Fibroblast of lung (primary cell): Measurements from ENCODE around the gene TBC1D30. TPM values are rescaled to one million over a fixed set of nuclear protein-coding genes. Genes with fewer than 3 reads are reported as not detected.

ENCODE experiments used
- DNase-seq, 2 donors: peaks; one replicate each; pipeline versions ENCODE4 v3.0.0 to v3.0.0-alpha.2; 2010; ENCODE audit warnings: low read depth in 2 of 2
- H2AFZ ChIP-seq: 2 replicates; pipeline ENCODE4 v1.5.1; 2012; ENCODE audit warnings: low read length, control low read depth, inconsistent platforms
- H3K27ac ChIP-seq: 2 replicates; pipeline ENCODE4 v1.5.1; 2011; ENCODE audit warnings: low read length, control low read depth; ENCODE audit not compliant: insufficient read depth
- H3K27me3 ChIP-seq: 2 replicates; pipeline ENCODE4 v1.5.1; 2011; ENCODE audit warnings: mild to moderate bottlenecking, low read length; ENCODE audit not compliant: control insufficient read depth, insufficient read depth
- H3K36me3 ChIP-seq: 2 replicates; pipeline ENCODE4 v1.5.1; 2011; ENCODE audit warnings: low read length; ENCODE audit not compliant: control insufficient read depth, insufficient read depth
- H3K4me1 ChIP-seq: 2 replicates; pipeline ENCODE4 v1.5.1; 2011; ENCODE audit warnings: low read length; ENCODE audit not compliant: control insufficient read depth, insufficient read depth; ENCODE audit errors: extremely low read depth
- H3K4me2 ChIP-seq: 2 replicates; pipeline ENCODE4 v1.5.1; 2011; ENCODE audit warnings: low read length, control low read depth; ENCODE audit not compliant: insufficient read depth; ENCODE audit errors: extremely low read depth
- H3K4me3 ChIP-seq, 4 experiments: fragments of 200-600 bp in 1 of 4; sonication (generic) in 1 of 4; replicated peaks in 1 of 4; 2 replicates each; pipeline ENCODE4 v1.5.1; 2011 to 2016; ENCODE audit warnings: low read length in 4 of 4, low read depth in 3 of 4, mild to moderate bottlenecking in 3 of 4, control low read depth in 2 of 4, inconsistent platforms in 1 of 4, mixed read lengths in 1 of 4; ENCODE audit not compliant: insufficient read depth in 1 of 4; ENCODE audit errors: control extremely low read depth in 1 of 4
- H3K79me2 ChIP-seq: 2 replicates; pipeline ENCODE4 v1.5.1; 2012; ENCODE audit warnings: mild to moderate bottlenecking, low read length, inconsistent platforms; ENCODE audit not compliant: control insufficient read depth, insufficient read depth
- H3K9ac ChIP-seq: 2 replicates; pipeline ENCODE4 v1.5.1; 2011; ENCODE audit warnings: mild to moderate bottlenecking, low read length, control low read depth; ENCODE audit not compliant: insufficient read depth
- H3K9me3 ChIP-seq: 2 replicates; pipeline ENCODE4 v1.5.1; 2012; ENCODE audit warnings: low read depth, low read length; ENCODE audit not compliant: control insufficient read depth, insufficient read depth
- H4K20me1 ChIP-seq: 2 replicates; pipeline ENCODE4 v1.5.1; 2011; ENCODE audit warnings: low read length; ENCODE audit not compliant: control insufficient read depth, insufficient read depth; ENCODE audit errors: extremely low read depth
- EZH2 ChIP-seq: IDR thresholded peaks from 2 replicates; pipeline ENCODE4 v1.5.1; 2012; ENCODE audit warnings: low read length, control low read depth, mild to moderate bottlenecking; ENCODE audit errors: missing control alignments
- polyA plus RNA-seq, 2 donors: library from polyadenylated mRNA; depleted of rRNA in 1 of 2; stranded (reverse) in 1 of 2; unstranded in 1 of 2; fragments of >200 nt; gene quantifications; 2 replicates each; pipeline ENCODE4 v1.2.1, GENCODE V29; 2011 to 2012; ENCODE audit warnings: missing spikeins in 1 of 2
- total RNA-seq: library from RNA; depleted of rRNA; stranded (reverse); fragments of >200 nt; gene quantifications from 2 replicates; pipeline ENCODE4 v1.2.1, GENCODE V29; 2014
- TF ChIP-seq, protein P1 (sequence below), 2 donors: IDR thresholded peaks in 1 of 2; conservative IDR thresholded peaks in 1 of 2; 1 replicate in 1 of 2; 2 replicates in 1 of 2; pipeline ENCODE4 v1.5.1; 2011 to 2012; ENCODE audit warnings: low read length in 2 of 2, control low read depth in 1 of 2, inconsistent platforms in 1 of 2, low read depth in 1 of 2, mild to moderate bottlenecking in 1 of 2

Gene TBC1D30
- total and polyA plus RNA-seq, 2 donors (not counting 1 experiment from before 2014, with no cell fraction given), result 0.24 to 0.66 TPM

DNA sequence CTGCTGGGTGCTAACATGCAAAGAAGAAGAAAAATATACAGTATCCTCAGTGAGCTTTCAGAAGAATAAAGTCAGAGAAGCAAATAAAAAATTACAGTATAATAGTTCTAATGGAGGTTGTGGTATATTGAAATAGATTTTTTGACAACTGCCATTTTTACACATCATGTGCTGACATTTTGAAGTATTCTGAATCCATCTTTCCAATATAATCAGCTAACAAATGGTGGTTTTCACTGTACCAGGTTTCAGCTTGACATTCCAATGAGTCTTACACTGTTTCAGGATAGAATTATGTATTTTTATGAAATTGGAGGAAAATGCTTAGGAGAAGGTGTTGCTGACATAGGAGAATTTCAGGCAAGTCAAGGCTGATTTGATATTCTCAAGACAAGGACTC is 26.3 kb upstream of the TBC1D30 start:
- H3K4me1 ChIP-seq, result no peaks in the 10 kb centered on the region
- no peak overlapping the region for H3K4me3 ChIP-seq
- no peak overlapping the region for H3K4me2 ChIP-seq
- TF ChIP-seq EZH2, result no peak
- TF ChIP-seq, protein P1, sequence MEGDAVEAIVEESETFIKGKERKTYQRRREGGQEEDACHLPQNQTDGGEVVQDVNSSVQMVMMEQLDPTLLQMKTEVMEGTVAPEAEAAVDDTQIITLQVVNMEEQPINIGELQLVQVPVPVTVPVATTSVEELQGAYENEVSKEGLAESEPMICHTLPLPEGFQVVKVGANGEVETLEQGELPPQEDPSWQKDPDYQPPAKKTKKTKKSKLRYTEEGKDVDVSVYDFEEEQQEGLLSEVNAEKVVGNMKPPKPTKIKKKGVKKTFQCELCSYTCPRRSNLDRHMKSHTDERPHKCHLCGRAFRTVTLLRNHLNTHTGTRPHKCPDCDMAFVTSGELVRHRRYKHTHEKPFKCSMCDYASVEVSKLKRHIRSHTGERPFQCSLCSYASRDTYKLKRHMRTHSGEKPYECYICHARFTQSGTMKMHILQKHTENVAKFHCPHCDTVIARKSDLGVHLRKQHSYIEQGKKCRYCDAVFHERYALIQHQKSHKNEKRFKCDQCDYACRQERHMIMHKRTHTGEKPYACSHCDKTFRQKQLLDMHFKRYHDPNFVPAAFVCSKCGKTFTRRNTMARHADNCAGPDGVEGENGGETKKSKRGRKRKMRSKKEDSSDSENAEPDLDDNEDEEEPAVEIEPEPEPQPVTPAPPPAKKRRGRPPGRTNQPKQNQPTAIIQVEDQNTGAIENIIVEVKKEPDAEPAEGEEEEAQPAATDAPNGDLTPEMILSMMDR (conservative IDR thresholded peaks at IDR 0.05 in 1 of 2, IDR thresholded peaks at IDR 0.05 in 1 of 2; ENCODE audit: low read depth in 1 of 2, low read length in 2 of 2), result no peak
- H3K27me3 ChIP-seq, result peaks cover 10% of the 10 kb centered on the region
- H3K9ac ChIP-seq, result no peak overlapping the region
- DNase-seq, result no peak
- H3K27ac ChIP-seq, result no peak overlapping the region
- no peaks in the 10 kb centered on the region for H4K20me1 ChIP-seq
- H3K79me2 ChIP-seq, result no peaks in the 10 kb centered on the region
- no peaks in the 10 kb centered on the region for H3K36me3 ChIP-seq
- no peak overlapping the region for H2AFZ ChIP-seq
- H3K9me3 ChIP-seq, result no peaks in the 10 kb centered on the region

DNA sequence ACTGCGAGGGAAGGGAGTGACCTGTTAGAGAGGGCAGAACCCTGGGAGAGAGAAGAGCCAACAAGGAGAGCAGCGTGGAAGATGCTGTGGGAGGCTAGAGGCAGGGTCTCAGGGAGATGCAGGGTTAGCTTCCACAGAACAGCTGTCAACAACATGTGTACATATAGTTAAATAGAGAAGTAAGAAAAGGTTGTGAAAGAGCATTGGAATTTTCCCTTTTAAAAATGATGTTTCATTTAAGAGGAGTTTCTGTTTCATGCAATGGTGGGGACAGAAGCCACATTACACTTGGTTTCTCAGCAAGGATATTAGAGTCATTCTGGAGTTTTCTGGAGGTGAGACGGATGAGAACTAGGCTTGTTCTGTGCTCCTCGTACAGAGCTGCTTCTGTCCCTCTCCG is 23.8 kb upstream of the TBC1D30 start:
- Histone ChIP-seq H3K79me2 (no peaks in the 10 kb centered on the region), H4K20me1 (no peaks in the 10 kb centered on the region), H3K4me1 (no peaks in the 10 kb centered on the region), H3K9me3 (no peaks in the 10 kb centered on the region), H3K36me3 (no peaks in the 10 kb centered on the region), H3K27me3 (peaks cover 4% of the 10 kb centered on the region), H3K27ac (no peak overlapping the region), H3K4me3 (no peak overlapping the region), H3K9ac (no peak overlapping the region), H2AFZ (no peak overlapping the region), H3K4me2 (no peak overlapping the region)
- DNase-seq, result no peak
- TF ChIP-seq, protein P1 (conservative IDR thresholded peaks at IDR 0.05 in 1 of 2, IDR thresholded peaks at IDR 0.05 in 1 of 2; ENCODE audit: low read depth in 1 of 2, low read length in 2 of 2), result no peak

DNA sequence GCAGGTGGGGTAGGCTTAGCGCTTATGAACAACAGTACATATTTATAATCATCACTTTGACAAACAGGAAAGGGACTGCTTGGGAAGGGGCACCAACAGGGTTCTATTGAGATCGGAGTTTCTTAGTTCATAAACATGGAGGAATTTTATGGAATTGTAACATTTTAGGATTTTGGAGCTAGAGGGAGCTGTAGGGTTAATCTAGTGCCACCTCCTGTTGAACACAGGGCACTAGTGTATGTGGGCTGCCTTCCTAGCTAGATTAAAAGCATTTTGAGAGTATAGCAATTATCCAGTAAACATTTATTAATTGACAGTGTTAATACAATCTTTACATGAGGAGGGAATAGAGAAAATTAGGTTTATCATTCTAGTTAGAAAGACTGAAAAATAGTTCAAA is 23.1 kb upstream of the TBC1D30 start:
- no peak for TF ChIP-seq EZH2
- TF ChIP-seq, protein P1 (conservative IDR thresholded peaks at IDR 0.05 in 1 of 2, IDR thresholded peaks at IDR 0.05 in 1 of 2; ENCODE audit: low read depth in 1 of 2, low read length in 2 of 2), result peak; percentile 23 to 55
- no peaks in the 10 kb centered on the region for H3K4me1 ChIP-seq
- no peaks in the 10 kb centered on the region for H3K36me3 ChIP-seq
- H3K79me2 ChIP-seq, result no peaks in the 10 kb centered on the region
- H3K9me3 ChIP-seq, result no peaks in the 10 kb centered on the region
- H3K9ac ChIP-seq, result no peak overlapping the region
- no peak overlapping the region for H2AFZ ChIP-seq
- no peak overlapping the region for H3K4me2 ChIP-seq
- H4K20me1 ChIP-seq, result no peaks in the 10 kb centered on the region
- no peak overlapping the region for H3K27ac ChIP-seq
- peaks cover 4% of the 10 kb centered on the region for H3K27me3 ChIP-seq
- peak in 1 of 2 donors; percentile 18 for DNase-seq
- H3K4me3 ChIP-seq, result no peak overlapping the region
